Upper lobe of left lung (tissue), 6 donors: Measurements from ENCODE around the gene ATF6B. TPM values are rescaled to one million over a fixed set of nuclear protein-coding genes. Genes with fewer than 3 reads are reported as not detected.

Experiments
- ATAC-seq, 2 donors: fragments of 200-7000 bp; cut with Tn5 transposase; one replicate each; pipeline ENCODE4 v1.9.1; 2022; ENCODE audit warnings: mild to moderate bottlenecking in 2 of 2, moderate library complexity in 2 of 2; ENCODE audit not compliant: low FRiP score in 2 of 2
- DNase-seq, 2 donors: peaks; one replicate each; pipeline ENCODE4 v3.0.0-alpha.2; 2019 to 2020
- H3K27ac ChIP-seq, 4 donors: fragments of 200-600 bp; sonication (generic); one replicate each; pipeline ENCODE4 v1.5.1; 2016 to 2019
- H3K27me3 ChIP-seq, 4 donors: fragments of 200-600 bp; sonication (generic); one replicate each; pipeline ENCODE4 v1.5.1; 2017 to 2019
- H3K36me3 ChIP-seq, 4 donors: fragments of 200-600 bp; sonication (generic); one replicate each; pipeline ENCODE4 v1.5.1; 2016 to 2019
- H3K4me1 ChIP-seq, 4 donors: fragments of 200-600 bp; sonication (generic); one replicate each; pipeline ENCODE4 v1.5.1; 2018 to 2019
- H3K4me3 ChIP-seq, 4 donors: fragments of 200-600 bp; sonication (generic); one replicate each; pipeline ENCODE4 v1.5.1; 2017 to 2019; ENCODE audit warnings: mild to moderate bottlenecking in 2 of 4, moderate library complexity in 1 of 4
- H3K9me3 ChIP-seq, 4 donors: fragments of 200-600 bp; sonication (generic); one replicate each; pipeline ENCODE4 v1.5.1; 2018 to 2019
- CTCF ChIP-seq, 6 experiments: fragments of 450-650 bp in 4 of 6; fragments of 200-600 bp in 2 of 6; sonication (generic) in 2 of 6; IDR thresholded peaks; one replicate each; pipeline ENCODE4 v1.5.1; 2016 to 2019; ENCODE audit warnings: antibody characterized with exemption in 6 of 6
- EP300 ChIP-seq, 4 donors: sonication (generic); formaldehyde crosslinking; IDR thresholded peaks; one replicate each; pipeline ENCODE4 v1.5.1; 2017; ENCODE audit warnings: antibody characterized with exemption in 4 of 4, control low read depth in 2 of 4
- POLR2A ChIP-seq, 4 donors: fragments of 450-650 bp; IDR thresholded peaks; one replicate each; pipeline ENCODE4 v1.5.1; 2016 to 2017; ENCODE audit warnings: antibody characterized with exemption in 4 of 4, mild to moderate bottlenecking in 2 of 4
- POLR2AphosphoS5 ChIP-seq, 2 donors: sonication (generic); formaldehyde crosslinking; IDR thresholded peaks; one replicate each; pipeline ENCODE4 v1.5.1; 2017; ENCODE audit warnings: antibody characterized with exemption in 2 of 2
- WGBS, 2 donors: methylation state at CpG; one replicate each; pipeline ENCODE4 v1.1.5; 2017 to 2018; 5-methylcytosine and 5-hydroxymethylcytosine counted together
- total RNA-seq, 6 donors: library from RNA; depleted of rRNA in 4 of 6; stranded (reverse); fragments of >200 nt in 4 of 6; gene quantifications; one replicate each; pipeline versions ENCODE4 v1.1.0 to v1.2.1, GENCODE V29; 2016 to 2021
- donor health status: DM: no; HTN: no; CAD: no; lungs with moderate emphysema.
- donor health status: DM: no; HTN: yes; CAD: no; lungs with severe emphysema.

ATF6B gene
- total RNA-seq, 6 donors from 2014 or later, result 35.3 to 230 (median 95.8) TPM

GRCh38 chr6:32166411-32167061, 38.5 kb upstream of the ATF6B start:
- ATAC-seq (peak in 1 of 2 donors; percentile 11), DNase-seq (peak in 1 of 2 donors; percentile 75)
- TF ChIP-seq POLR2AphosphoS5 (IDR thresholded peaks at IDR 0.05), result no peak
- no peak for TF ChIP-seq CTCF (IDR thresholded peaks at IDR 0.05)
- TF ChIP-seq EP300 (IDR thresholded peaks at IDR 0.05), result no peak
- TF ChIP-seq POLR2A (IDR thresholded peaks at IDR 0.05), result no peak
- Histone ChIP-seq H3K4me1 (peaks cover 0 to 6% (median 5%) of the 10 kb centered on the region in 4 donors), H3K36me3 (peaks cover 0 to 48% (median 35%) of the 10 kb centered on the region in 4 donors), H3K27ac (peak overlapping the region in 1 of 4 donors; percentile 27), H3K27me3 (no peaks in the 10 kb centered on the region), H3K9me3 (no peaks in the 10 kb centered on the region), H3K4me3 (no peak overlapping the region)
- WGBS, 2 donors, result 87 to 92% methylated on average over 14 to 29 of the region's 30 CpGs

GRCh38 chr6:32164295-32164694, 36.2 kb upstream of the ATF6B start, which contains the start of gene EGFL8:
Gene EGFL8, plus strand, starts transcription at chr6:32164595. Its CDS starts 1,571 bp downstream, at chr6:32166166.
- H3K9me3 ChIP-seq, result no peaks in the 10 kb centered on the region
- DNase-seq, result no peak
- ATAC-seq, result no peak
- peak within 1 kb of the TSS; percentile 37 to 84 (median 71) for H3K27ac ChIP-seq
- TF ChIP-seq CTCF (IDR thresholded peaks at IDR 0.05) (no peak), EP300 (IDR thresholded peaks at IDR 0.05) (no peak)
- H3K36me3 ChIP-seq, result peaks cover 0 to 31% (median 15%) of the 10 kb centered on the region in 4 donors
- no peak within 1 kb of the TSS for H3K4me3 ChIP-seq
- H3K4me1 ChIP-seq, result peaks cover 0 to 6% (median 5%) of the 10 kb centered on the region in 4 donors
- no peaks in the 10 kb centered on the region for H3K27me3 ChIP-seq

GRCh38 chr6:32163559-32164258, 35.7 kb upstream of the ATF6B start:
- Histone ChIP-seq H3K36me3 (peaks cover 0 to 26% (median 13%) of the 10 kb centered on the region in 4 donors), H3K4me1 (peaks cover 0 to 6% (median 5%) of the 10 kb centered on the region in 4 donors), H3K4me3 (no peak overlapping the region), H3K27me3 (no peaks in the 10 kb centered on the region), H3K27ac (peak overlapping the region; percentile 37 to 84 (median 71)), H3K9me3 (no peaks in the 10 kb centered on the region)
- 71 to 73% methylated on average over 7 of the region's 7 CpGs for WGBS, 2 donors
- DNase-seq, result no peak
- TF ChIP-seq EP300 (IDR thresholded peaks at IDR 0.05) (no peak), CTCF (IDR thresholded peaks at IDR 0.05) (peak in 1 of 6 experiments; percentile 8), POLR2AphosphoS5 (IDR thresholded peaks at IDR 0.05) (peak in 1 of 2 donors; percentile 27), POLR2A (IDR thresholded peaks at IDR 0.05) (no peak)
- no peak for ATAC-seq

GRCh38 chr6:32158052-32158451, 30.0 kb upstream of the ATF6B start:
- Histone ChIP-seq H3K4me3 (no peak overlapping the region), H3K27me3 (no peaks in the 10 kb centered on the region), H3K36me3 (peaks cover 0 to 33% (median 10%) of the 10 kb centered on the region in 4 donors), H3K9me3 (no peaks in the 10 kb centered on the region), H3K4me1 (peaks cover 18 to 27% (median 24%) of the 10 kb centered on the region in 4 donors), H3K27ac (no peak overlapping the region)
- TF ChIP-seq POLR2AphosphoS5 (IDR thresholded peaks at IDR 0.05) (no peak), EP300 (IDR thresholded peaks at IDR 0.05) (no peak), POLR2A (IDR thresholded peaks at IDR 0.05) (no peak), CTCF (IDR thresholded peaks at IDR 0.05) (no peak)
- ATAC-seq (no peak), DNase-seq (no peak)
